Left ventricle myocardium inferior (tissue), 1 donor: ENCODE results near the gene SEMA4B. TPM values are rescaled to one million over a fixed set of nuclear protein-coding genes. Genes with fewer than 3 reads are reported as not detected.
"Not testable (repeated sequence)": the region's sequence is repeated elsewhere in the genome, so short reads cannot be mapped to it uniquely, and the experiment has no call there.

Experiments
- DNase-seq: peaks from one replicate; pipeline ENCODE4 v3.0.0-alpha.2; 2020
- H3K27ac ChIP-seq: fragments of 200-600 bp; replicated peaks from 2 replicates; pipeline ENCODE4 v1.8.0; 2021
- H3K27me3 ChIP-seq: fragments of 200-600 bp; 2 replicates; pipeline ENCODE4 v1.8.0; 2021; ENCODE audit warnings: low read depth
- H3K36me3 ChIP-seq: fragments of 200-600 bp; 2 replicates; pipeline ENCODE4 v1.8.0; 2021
- H3K4me1 ChIP-seq: fragments of 200-600 bp; 2 replicates; pipeline ENCODE4 v1.8.0; 2021
- H3K4me3 ChIP-seq: fragments of 200-600 bp; 2 replicates; pipeline ENCODE4 v1.8.0; 2021; ENCODE audit warnings: mild to moderate bottlenecking, moderate library complexity
- H3K9me3 ChIP-seq: fragments of 200-600 bp; replicated peaks from 2 replicates; pipeline ENCODE4 v1.8.0; 2021
- intact Hi-C: fragments of 100-400 bp; cut with micrococcal nuclease; formaldehyde crosslinking; loops from one replicate; pipeline ENCODE4 v1.11.0; 2022
- total RNA-seq: library from RNA; stranded (reverse); fragmentation: NEBNext Ultra II Directional; extraction: Animal tissue kit (Norgen Biotek cat#: 25700); gene quantifications from one replicate; pipeline ENCODE4 v1.2.1, GENCODE V29; 2021
- TF ChIP-seq, protein P1 (sequence below): fragments of 200-600 bp; IDR thresholded peaks from 2 replicates; pipeline ENCODE4 v1.8.0; 2021; ENCODE audit warnings: antibody characterized with exemption, mild to moderate bottlenecking, borderline replicate concordance
- donor health status: DM: no; HTN: yes; CAD: no; lungs with severe emphysema.

The SEMA4B gene
- total RNA-seq, 1 donor from 2014 or later: 22.7 TPM

DNA sequence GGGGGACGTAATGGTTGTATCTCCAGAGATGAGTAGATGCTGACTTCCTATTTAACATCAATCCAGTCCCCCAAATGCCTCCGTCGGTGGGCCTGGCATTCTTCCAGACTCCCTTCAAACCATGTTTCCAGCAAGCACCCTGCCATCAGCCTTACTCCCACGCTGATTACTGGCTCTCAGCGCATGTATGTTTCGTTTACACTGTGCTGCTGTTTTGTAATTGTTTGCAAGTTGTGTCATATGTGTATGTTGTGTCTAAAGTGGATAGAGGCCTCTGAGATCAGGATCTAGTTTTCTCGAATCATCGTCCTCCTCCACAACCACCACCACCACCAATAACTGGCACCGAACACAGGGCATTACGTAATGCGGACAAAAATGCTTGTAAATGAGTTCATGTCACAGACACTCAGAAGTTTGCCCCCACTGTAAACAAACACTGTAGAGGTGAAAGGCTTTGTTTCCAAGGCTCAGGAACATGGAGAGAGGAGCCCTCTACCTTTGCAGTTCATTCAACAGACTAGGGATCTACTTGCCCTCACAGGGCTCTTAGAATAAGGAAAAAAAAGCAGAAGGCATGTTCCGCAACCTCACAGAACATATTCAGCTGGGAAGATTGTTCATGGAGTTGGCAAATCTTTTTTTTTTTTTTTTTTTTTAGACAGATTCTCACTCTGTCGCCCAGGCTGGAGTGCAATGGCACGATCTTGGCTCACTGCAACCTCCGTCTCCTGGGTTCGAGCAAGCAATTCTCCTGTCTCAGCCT, 46.1 kb upstream of the SEMA4B start:
- TF ChIP-seq, protein P1, sequence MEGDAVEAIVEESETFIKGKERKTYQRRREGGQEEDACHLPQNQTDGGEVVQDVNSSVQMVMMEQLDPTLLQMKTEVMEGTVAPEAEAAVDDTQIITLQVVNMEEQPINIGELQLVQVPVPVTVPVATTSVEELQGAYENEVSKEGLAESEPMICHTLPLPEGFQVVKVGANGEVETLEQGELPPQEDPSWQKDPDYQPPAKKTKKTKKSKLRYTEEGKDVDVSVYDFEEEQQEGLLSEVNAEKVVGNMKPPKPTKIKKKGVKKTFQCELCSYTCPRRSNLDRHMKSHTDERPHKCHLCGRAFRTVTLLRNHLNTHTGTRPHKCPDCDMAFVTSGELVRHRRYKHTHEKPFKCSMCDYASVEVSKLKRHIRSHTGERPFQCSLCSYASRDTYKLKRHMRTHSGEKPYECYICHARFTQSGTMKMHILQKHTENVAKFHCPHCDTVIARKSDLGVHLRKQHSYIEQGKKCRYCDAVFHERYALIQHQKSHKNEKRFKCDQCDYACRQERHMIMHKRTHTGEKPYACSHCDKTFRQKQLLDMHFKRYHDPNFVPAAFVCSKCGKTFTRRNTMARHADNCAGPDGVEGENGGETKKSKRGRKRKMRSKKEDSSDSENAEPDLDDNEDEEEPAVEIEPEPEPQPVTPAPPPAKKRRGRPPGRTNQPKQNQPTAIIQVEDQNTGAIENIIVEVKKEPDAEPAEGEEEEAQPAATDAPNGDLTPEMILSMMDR: no peak
- Histone ChIP-seq H3K4me1 (peaks cover 37% of the 10 kb centered on the region), H3K4me3 (no peak overlapping the region), H3K27me3 (no peaks in the 10 kb centered on the region), H3K27ac (no peak overlapping the region), H3K36me3 (no peaks in the 10 kb centered on the region), H3K9me3 (no peaks in the 10 kb centered on the region)
- DNase-seq: no peak
- intact Hi-C loops: no loop called here

DNA sequence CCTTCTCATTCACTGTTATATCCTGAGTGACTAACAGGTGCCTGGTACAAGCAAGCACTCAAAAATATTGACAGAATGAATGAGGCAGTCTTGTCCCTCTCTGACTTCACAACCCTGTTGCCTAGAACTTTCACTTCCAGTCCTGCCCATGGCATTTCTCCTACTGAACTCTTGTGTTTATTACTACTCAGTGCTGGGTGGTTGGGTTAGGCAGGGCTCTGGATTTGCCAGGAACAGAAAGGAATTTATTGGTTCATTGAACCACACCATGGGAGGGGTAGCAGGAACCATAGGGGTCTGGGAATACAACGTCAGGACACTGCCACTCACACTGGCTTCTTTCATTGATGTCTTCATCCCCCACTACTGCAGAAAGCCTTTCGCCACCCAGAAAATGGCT, 41.9 kb upstream of the SEMA4B start:
- H3K27ac ChIP-seq: peak overlapping the region; percentile 90
- intact Hi-C loops: no loop called here
- TF ChIP-seq, protein P1: no peak
- H3K27me3 ChIP-seq: no peaks in the 10 kb centered on the region
- H3K36me3 ChIP-seq: no peaks in the 10 kb centered on the region
- H3K9me3 ChIP-seq: no peaks in the 10 kb centered on the region
- peaks cover 25% of the 10 kb centered on the region for H3K4me1 ChIP-seq
- no peak for DNase-seq
- H3K4me3 ChIP-seq: no peak overlapping the region

DNA sequence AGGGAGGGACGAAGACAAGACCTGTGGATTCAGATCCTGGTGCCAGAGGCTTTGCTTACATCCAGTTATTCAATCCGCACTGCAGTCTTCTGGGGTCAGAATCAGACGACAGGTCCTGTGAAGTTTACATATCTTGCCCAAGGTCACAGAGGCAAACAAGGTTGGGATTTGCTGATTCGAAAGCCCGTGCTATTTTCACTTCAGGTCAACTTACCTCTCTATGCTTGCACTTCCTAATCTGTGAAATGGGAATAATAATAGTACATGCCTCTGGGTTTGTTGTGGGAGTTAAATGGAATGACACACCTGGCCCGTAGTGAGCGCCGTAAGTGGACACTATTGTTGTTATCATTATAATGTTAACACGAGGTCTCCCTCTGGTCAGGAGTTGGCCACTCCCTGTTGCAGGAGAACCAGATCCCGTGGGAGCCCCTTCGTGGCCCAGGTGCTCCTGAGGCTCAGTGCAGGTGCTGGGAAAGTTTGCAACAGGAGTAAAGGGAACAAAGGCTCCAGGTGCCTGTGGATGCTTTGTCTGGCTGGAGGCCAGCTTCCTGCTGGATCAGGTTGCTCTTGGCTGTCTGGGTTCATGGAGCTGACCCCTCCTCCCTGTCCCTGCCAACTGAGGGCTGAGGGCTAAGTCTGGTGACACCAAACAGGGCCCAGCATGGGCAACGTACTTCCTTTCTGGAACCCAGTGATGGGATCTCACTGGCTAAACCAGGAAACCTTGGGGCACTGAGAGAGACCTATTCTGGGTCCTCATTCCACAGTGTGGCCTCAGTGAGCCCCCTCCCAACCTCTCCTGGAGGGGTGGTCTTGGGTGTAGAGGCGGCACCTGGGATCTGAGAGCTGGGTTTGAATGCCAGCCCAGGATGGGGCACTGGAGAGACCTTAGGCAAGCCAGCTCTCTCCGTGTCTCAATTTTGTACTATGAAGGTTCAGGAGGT, 40.1 kb upstream of the SEMA4B start:
- Histone ChIP-seq H3K27ac (no peak overlapping the region), H3K9me3 (no peaks in the 10 kb centered on the region)

GRCh38 chr15:90161950-90162361, 39.2 kb upstream of the SEMA4B start:
- intact Hi-C loops: loop anchor here (5.0 kb wide), 1 partner anchor 55 kb away; no protein-coding TSS in a partner anchor
- H3K36me3 ChIP-seq: no peaks in the 10 kb centered on the region
- H3K9me3 ChIP-seq: no peaks in the 10 kb centered on the region
- H3K27me3 ChIP-seq: no peaks in the 10 kb centered on the region
- no peak for DNase-seq
- H3K4me1 ChIP-seq: peaks cover 17% of the 10 kb centered on the region
- TF ChIP-seq, protein P1: no peak
- H3K27ac ChIP-seq: no peak overlapping the region
- H3K4me3 ChIP-seq: no peak overlapping the region

More for the DNA sequence above, 40.1 kb upstream of the SEMA4B start:
- DNase-seq: no peak
- H3K36me3 ChIP-seq: no peaks in the 10 kb centered on the region
- no peaks in the 10 kb centered on the region for H3K27me3 ChIP-seq
- no peak overlapping the region for H3K4me3 ChIP-seq
- intact Hi-C loops: loop anchor here (5.0 kb wide), 1 partner anchor 56 kb away; no protein-coding TSS in a partner anchor
- TF ChIP-seq, protein P1: no peak
- peaks cover 17% of the 10 kb centered on the region for H3K4me1 ChIP-seq

DNA sequence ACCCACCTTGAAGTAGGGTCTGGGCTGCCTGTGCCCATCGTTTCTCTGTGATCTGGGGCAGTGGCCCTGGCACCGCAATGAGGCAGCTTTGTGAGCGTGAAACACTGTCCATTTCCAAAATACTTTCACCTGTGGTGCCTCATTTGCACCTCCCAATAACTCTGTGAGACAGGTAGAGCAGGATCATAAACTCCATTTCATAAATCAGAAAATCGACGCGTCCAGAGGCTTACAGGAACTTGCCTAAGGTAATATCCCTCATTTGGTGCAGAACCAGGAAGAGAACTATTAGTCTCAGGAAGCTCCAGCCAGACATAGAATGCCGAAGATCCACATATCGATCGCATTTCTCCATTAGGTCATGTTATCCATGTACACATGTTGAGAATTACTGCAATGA, 38.2 kb upstream of the SEMA4B start:
- H3K4me3 ChIP-seq: no peak overlapping the region
- intact Hi-C loops: loop anchor here (5.0 kb wide), 1 partner anchor 54 kb away; no protein-coding TSS in a partner anchor
- no peaks in the 10 kb centered on the region for H3K36me3 ChIP-seq
- no peak for DNase-seq
- TF ChIP-seq, protein P1: no peak
- H3K4me1 ChIP-seq: peaks cover 15% of the 10 kb centered on the region
- no peaks in the 10 kb centered on the region for H3K27me3 ChIP-seq
- no peaks in the 10 kb centered on the region for H3K9me3 ChIP-seq
- H3K27ac ChIP-seq: no peak overlapping the region

DNA sequence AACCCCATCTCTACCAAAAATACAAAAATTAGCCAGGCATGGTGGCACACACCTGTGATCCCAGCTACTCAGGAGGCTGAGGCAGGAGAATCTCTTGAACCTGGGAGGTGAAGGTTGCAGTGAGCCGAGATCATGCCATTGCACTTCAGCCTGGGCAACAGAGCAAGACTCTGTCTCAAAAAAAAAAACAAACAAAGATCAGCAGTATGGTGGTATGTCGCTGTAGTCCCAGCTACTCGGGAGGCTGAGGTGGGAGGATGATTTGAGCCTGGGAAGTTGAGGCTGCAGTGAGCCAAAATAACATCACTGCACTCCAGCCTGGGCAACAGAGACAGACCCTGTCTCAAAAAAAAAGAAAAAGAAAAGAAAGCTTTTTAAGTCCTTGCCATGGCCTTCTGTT, 36.9 kb upstream of the SEMA4B start:
- not testable (repeated sequence) for H3K27ac ChIP-seq, H3K9me3 ChIP-seq, DNase-seq, H3K36me3 ChIP-seq, H3K27me3 ChIP-seq, H3K4me3 ChIP-seq, H3K4me1 ChIP-seq
- intact Hi-C loops: loop anchor here (5.0 kb wide), 1 partner anchor 53 kb away; no protein-coding TSS in a partner anchor
